Activated CD4-positive, alpha-beta T cell treated with anti-CD3 and anti-CD28 coated beads, Interleukin-10, Interleukin-2, amounts not matched to agents 100 ng/mL and 50 ng/mL, durations not matched to agents 16 hours and 8 hours (primary cell): Measurements from ENCODE around the gene BBOF1.
"Not testable (repeated sequence)": the region's sequence is repeated elsewhere in the genome, so short reads cannot be mapped to it uniquely, and the experiment has no call there.

ENCODE experiments used
- DNase-seq: peaks from one replicate; pipeline ENCODE4 v3.0.0-alpha.2; 2020

Gene BBOF1

GRCh38 chr14:74018586-74019407 is at the start of gene BBOF1, which contains the start of gene ENTPD5:
TSS of gene BBOF1 (plus strand) at chr14:74019349. CDS start at chr14:74019479, 130 bp downstream.
TSS of gene ENTPD5 (minus strand) at chr14:74019288. CDS start at chr14:73988102, 31,186 bp downstream.
- peak; percentile 89 for DNase-seq

- no peak for DNase-seq
Measured at GRCh38 chr14:73973497-73973896, 45.7 kb upstream of the BBOF1 start.

- DNase-seq: no peak
Measured at GRCh38 chr14:73976125-73976524, 43.0 kb upstream of the BBOF1 start.

- DNase-seq: no peak
Measured at GRCh38 chr14:73977896-73978295, 41.3 kb upstream of the BBOF1 start.

GRCh38 chr14:73988065-73988464 is 31.1 kb upstream of the BBOF1 start:
- no peak for DNase-seq

DNA sequence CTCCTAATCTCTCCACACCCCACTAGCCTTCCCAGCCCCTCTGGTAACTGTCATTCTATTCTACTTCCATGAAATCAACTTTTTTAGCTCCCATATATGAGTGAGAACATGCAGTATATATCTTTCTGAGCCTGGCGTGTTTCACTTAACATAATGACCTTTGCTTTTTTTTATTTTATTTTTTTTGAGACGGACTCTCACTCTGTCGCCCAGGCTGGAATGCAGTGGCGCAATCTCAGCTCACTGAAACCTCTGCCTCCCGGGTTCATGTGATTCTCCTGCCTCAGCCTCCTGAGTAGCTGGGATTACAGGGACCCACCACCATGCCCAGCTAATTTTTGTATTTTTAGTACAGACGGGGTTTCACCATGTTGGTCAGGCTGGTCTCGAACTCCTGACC is 30.5 kb upstream of the BBOF1 start:
- not testable (repeated sequence) for DNase-seq

DNA sequence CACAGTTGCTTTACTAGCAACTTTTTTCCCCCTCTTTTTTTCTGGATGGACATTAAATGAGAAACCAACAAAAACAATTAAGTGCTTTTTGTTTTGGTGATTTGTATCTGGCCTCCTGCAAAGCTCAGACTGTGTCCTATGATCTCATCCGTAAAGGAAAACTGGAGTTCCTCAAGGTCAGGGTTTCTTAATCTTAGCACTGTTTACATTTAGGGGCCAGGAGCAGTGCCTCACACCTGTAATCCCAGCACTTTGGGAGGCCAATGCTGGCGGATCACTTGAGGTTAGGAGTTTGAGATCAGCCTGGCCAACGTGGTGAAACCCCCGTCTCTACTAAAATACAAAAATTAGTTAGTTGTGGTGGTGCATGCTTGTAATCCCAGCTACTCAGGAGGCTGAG is 28.1 kb upstream of the BBOF1 start:
- no peak for DNase-seq

- not testable (repeated sequence) for DNase-seq
Measured at GRCh38 chr14:73994926-73995325, 24.2 kb upstream of the BBOF1 start.

GRCh38 chr14:73995977-73996378 is 23.2 kb upstream of the BBOF1 start:
- DNase-seq: no peak

DNA sequence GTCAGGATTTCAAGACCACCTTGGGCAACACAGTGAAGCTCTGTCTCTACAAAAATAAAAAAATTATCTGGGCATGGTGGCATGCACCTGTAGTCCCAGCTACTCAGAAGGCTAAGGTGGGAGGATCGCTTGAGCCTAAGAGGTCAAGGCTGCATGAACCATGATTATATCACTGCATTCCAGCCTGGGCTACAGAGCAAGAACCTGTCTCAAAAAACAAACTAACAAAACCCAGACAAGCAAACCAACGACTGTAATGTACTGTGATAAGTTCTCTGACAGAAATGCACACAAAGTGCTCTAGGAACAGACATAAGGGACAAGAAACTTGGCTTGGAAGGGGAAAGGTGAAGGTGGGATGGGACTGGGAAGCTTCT is 22.4 kb upstream of the BBOF1 start:
- no peak for DNase-seq

GRCh38 chr14:73997108-73997943 is 21.8 kb upstream of the BBOF1 start:
- DNase-seq: no peak

DNA sequence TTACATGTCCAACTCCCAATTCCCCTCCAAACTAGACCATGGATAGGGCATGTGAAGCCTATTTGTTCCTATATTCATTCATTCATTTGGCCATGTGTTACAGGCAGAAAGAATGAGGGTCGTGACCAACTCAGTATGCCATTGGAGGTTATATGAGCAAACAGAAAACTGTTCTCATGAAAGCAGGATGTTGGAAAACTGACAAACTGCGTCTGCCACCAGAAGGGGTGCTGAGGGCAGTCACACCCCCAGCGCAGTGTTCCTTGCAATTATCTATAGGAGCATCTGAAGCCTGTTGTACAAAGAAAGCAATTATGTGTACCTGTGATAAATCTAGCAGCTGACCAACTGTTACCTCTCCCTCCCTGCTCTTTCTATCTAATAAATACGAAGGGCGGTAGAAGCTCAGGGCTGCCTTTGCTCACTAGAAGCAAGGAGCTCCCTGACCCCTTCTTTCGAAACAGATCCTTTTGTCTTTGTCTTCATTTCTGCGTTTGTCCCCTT is 21.2 kb upstream of the BBOF1 start:
- DNase-seq: no peak

GRCh38 chr14:73998726-73999125 is 20.4 kb upstream of the BBOF1 start:
- no peak for DNase-seq

GRCh38 chr14:74005664-74006063 is 13.5 kb upstream of the BBOF1 start:
- DNase-seq: not testable (repeated sequence)

GRCh38 chr14:74008843-74009499 is 10.2 kb upstream of the BBOF1 start:
- DNase-seq: no peak

GRCh38 chr14:74014299-74014698 is 4.8 kb upstream of the BBOF1 start:
- DNase-seq: no peak

- DNase-seq: no peak
Measured at GRCh38 chr14:74015176-74015575, 4.0 kb upstream of the BBOF1 start.

DNA sequence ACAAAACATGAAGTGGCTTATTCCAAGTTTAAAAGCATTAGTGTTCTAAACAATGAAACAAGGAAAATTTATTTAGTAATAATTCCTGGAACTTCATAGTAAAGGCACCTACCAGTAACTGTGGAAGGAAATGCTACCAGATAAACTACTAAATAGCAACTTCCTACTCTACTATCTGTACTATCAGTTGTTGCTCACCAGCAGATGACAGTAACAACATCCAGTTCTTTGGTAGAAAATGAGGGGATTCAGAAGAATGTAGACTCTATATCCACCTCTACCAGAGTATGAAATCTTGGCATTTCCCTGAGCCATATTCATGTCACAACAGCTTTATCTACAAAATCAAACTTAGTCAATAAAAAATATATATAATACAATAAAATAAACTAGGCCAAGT is 3.2 kb upstream of the BBOF1 start:
- DNase-seq: no peak

GRCh38 chr14:74018174-74018585 is 969 bp upstream of the BBOF1 start:
- DNase-seq: peak; percentile 47

DNA sequence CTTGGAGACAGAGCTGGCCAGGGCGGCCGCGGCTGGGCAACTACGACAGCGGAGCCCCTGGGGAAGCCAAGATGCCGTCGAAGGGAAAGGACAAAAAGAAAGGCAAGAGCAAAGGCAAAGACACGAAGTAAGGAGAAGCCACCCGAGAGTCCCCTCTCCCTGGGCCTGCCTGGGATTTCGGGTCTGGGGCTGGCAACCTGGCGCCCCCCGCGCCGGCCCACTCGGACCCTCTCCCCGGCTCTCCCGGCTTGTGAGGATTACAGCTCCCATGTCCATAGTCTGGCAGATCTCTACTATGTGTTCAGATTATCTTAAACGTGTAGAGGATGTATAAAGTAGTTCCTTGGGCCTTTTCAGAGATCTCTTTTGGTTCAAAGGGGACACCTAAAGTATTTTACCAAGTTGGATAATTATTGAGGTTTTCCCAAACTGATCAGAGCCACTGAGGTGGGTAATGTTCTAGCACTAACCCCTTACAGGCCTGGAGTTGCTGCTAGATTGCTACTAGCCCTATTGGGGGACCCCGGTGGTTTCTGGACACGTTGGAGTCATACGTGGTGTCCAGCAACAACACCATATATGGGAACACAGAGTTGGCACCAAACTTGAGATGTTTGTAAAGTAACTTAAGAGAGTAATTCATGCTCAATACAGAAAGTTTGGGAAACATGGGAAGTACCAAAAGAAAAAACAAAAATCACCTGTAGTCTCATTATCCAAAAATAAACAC is 424 bp downstream of the BBOF1 start:
- DNase-seq: no peak

- DNase-seq: no peak
Measured at GRCh38 chr14:74022346-74022745, 3.2 kb downstream of the BBOF1 start.

DNA sequence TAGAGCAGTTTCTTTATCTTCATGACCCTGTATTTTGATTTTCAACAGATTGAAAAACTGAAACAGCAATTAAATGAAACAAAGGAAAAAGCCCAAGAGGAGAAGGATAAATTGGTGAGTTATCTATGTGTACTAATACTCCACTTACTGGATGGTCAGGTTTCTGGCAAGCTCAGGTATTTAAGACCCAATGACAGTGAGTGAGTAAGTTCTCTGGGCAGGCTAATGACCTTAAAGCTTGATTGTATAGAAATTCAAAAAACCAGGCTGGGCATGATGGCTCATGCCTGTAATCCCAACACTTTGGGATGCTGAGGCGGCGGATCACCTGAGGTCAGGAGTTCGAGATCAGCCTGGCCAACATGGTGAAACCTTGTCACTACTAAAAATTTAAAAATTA is 10.0 kb downstream of the BBOF1 start:
- no peak for DNase-seq
